A549 (cell line): ENCODE results near the gene ZNF70. TPM values are rescaled to one million over a fixed set of nuclear protein-coding genes. Genes with fewer than 3 reads are reported as not detected.

Experiments used
- ATAC-seq, 2 experiments: fragments of 200-7000 bp in 1 of 2; fragments of >200 bp in 1 of 2; cut with Nextera tagmentation in 1 of 2; cut with Tn5 transposase in 1 of 2; 3 replicates each; pipeline versions ENCODE4 v1.8.0 to v1.9.1; 2018 to 2020; ENCODE audit warnings: mild to moderate bottlenecking in 1 of 2, moderate library complexity in 1 of 2
- CTCF ChIA-PET: fragments of 300-600 bp; sonication (Branson Sonifier 250); formaldehyde crosslinking; extraction: SDS; loops from one replicate; lab custom pipeline; 2021; ENCODE audit warnings: antibody characterized with exemption, inconsistent platforms; lab: Yijun Ruan, JAX
- POLR2A ChIA-PET: fragments of 350-600 bp; formaldehyde crosslinking; extraction: SDS; loops from one replicate; lab custom pipeline; 2021; ENCODE audit warnings: antibody characterized with exemption, inconsistent platforms; lab: Yijun Ruan, JAX
- DNase-seq, 2 experiments: peaks; one replicate each; pipeline versions ENCODE4 v3.0.0 to v3.0.0-alpha.2; 2011 to 2016; ENCODE audit warnings: low read depth in 1 of 2, low spot score in 1 of 2
- FAIRE-seq: peaks from 2 replicates; lab custom pipeline; 2011; peaks lifted over from hg19 to GRCh38; lab: Jason Lieb, UNC
- H3K27ac ChIP-seq, 2 experiments: fragments of >200 bp; sonication (Bioruptor Twin); formaldehyde crosslinking; 3 replicates each; pipeline ENCODE4 v1.5.1; 2016 to 2017
- H3K4me1 ChIP-seq: fragments of >200 bp; sonication (Bioruptor Twin); formaldehyde crosslinking; 3 replicates; pipeline ENCODE4 v1.6.1; 2016
- H3K4me2 ChIP-seq: fragments of >200 bp; sonication (Bioruptor Twin); formaldehyde crosslinking; 3 replicates; pipeline ENCODE4 v1.6.1; 2016
- H3K4me3 ChIP-seq: fragments of >200 bp; sonication (Bioruptor Twin); formaldehyde crosslinking; 3 replicates; pipeline ENCODE4 v1.5.1; 2016
- H3K9me3 ChIP-seq: fragments of >200 bp; sonication (Bioruptor Twin); formaldehyde crosslinking; 3 replicates; pipeline ENCODE4 v1.6.1; 2016
- BCL3 ChIP-seq: fragments of >200 bp; sonication (Bioruptor Twin); formaldehyde crosslinking; IDR thresholded peaks from 3 replicates; pipeline ENCODE4 v1.6.1; 2016
- BHLHE40 ChIP-seq: IDR thresholded peaks from 2 replicates; pipeline ENCODE4 v1.6.1; 2012; ENCODE audit warnings: low read depth, low read length, inconsistent platforms
- CBX8 ChIP-seq: fragments of 200-600 bp; sonication (generic); IDR thresholded peaks from 2 replicates; pipeline ENCODE4 v1.6.1; 2016
- CTCF ChIP-seq: fragments of >200 bp; sonication (Bioruptor Twin); formaldehyde crosslinking; IDR thresholded peaks from 3 replicates; pipeline ENCODE4 v1.5.1; 2016
- E2F6 ChIP-seq: IDR thresholded peaks from 2 replicates; pipeline ENCODE4 v1.6.1; 2012; ENCODE audit warnings: low read depth, borderline replicate concordance
- ESRRA ChIP-seq: fragments of 150-350 bp; IDR thresholded peaks from 2 replicates; pipeline ENCODE4 v1.6.1; 2014; ENCODE audit warnings: mild to moderate bottlenecking, low read length, borderline replicate concordance
- FOSL2 ChIP-seq, 2 experiments: fragments of 450-650 bp in 1 of 2; fragments of >200 bp in 1 of 2; sonication (Bioruptor Twin) in 1 of 2; formaldehyde crosslinking; IDR thresholded peaks; 2 replicates each; pipeline versions ENCODE4 v1.5.0 to v1.6.1; 2016 to 2020; ENCODE audit warnings: mild to moderate bottlenecking in 1 of 2, moderate library complexity in 1 of 2
- HOXB13 ChIP-seq: fragments of 250-450 bp; sonication (Bioruptor Pico); IDR thresholded peaks from 2 replicates; pipeline ENCODE4 v1.5.0; 2020; ENCODE audit warnings: low read depth, mild to moderate bottlenecking, moderate library complexity
- HOXB5 ChIP-seq: fragments of 250-450 bp; sonication (Bioruptor Pico); IDR thresholded peaks from 2 replicates; pipeline ENCODE4 v1.5.0; 2020; ENCODE audit warnings: mild to moderate bottlenecking, moderate library complexity
- JUN ChIP-seq, 2 experiments: fragments of >200 bp; sonication (Bioruptor Twin); formaldehyde crosslinking; IDR thresholded peaks; 2 replicates in 1 of 2; 3 replicates in 1 of 2; pipeline ENCODE4 v1.6.1; 2016 to 2017
- JUNB ChIP-seq: fragments of >200 bp; sonication (Bioruptor Twin); formaldehyde crosslinking; IDR thresholded peaks from 2 replicates; pipeline ENCODE4 v1.6.1; 2016
- MAFK ChIP-seq: fragments of 450-650 bp; IDR thresholded peaks from 2 replicates; pipeline ENCODE4 v1.6.1; 2014; ENCODE audit not compliant: partially characterized antibody
- MAZ ChIP-seq: fragments of 150-350 bp; IDR thresholded peaks from 2 replicates; pipeline ENCODE4 v1.6.1; 2014; ENCODE audit warnings: antibody characterized with exemption, low read depth, low read length, borderline replicate concordance
- NFE2L2 ChIP-seq: fragments of 150-350 bp; conservative IDR thresholded peaks from 2 replicates; pipeline ENCODE4 v1.6.1; 2014; ENCODE audit warnings: low read length
- NPAS2 ChIP-seq: fragments of 250-450 bp; sonication (Bioruptor Pico); IDR thresholded peaks from 2 replicates; pipeline ENCODE4 v1.8.0; 2022; ENCODE audit warnings: mild to moderate bottlenecking, moderate library complexity, borderline replicate concordance
- NR3C1 ChIP-seq: fragments of >200 bp; sonication (Bioruptor Twin); formaldehyde crosslinking; IDR thresholded peaks from 3 replicates; pipeline ENCODE4 v1.6.1; 2017
- PHF8 ChIP-seq: fragments of 200-600 bp; sonication (generic); IDR thresholded peaks from 2 replicates; pipeline ENCODE4 v1.6.1; 2016; ENCODE audit warnings: low read depth, mild to moderate bottlenecking, antibody characterized with exemption, moderate library complexity, borderline replicate concordance
- RAD21 ChIP-seq, 2 experiments: fragments of >200 bp in 1 of 2; sonication (Bioruptor Twin) in 1 of 2; formaldehyde crosslinking in 1 of 2; IDR thresholded peaks in 1 of 2; conservative IDR thresholded peaks in 1 of 2; 2 replicates in 1 of 2; 3 replicates in 1 of 2; pipeline ENCODE4 v1.6.1; 2012 to 2018; ENCODE audit warnings: inconsistent platforms in 1 of 2
- RARB ChIP-seq: fragments of 250-450 bp; sonication (Bioruptor Pico); IDR thresholded peaks from 2 replicates; pipeline ENCODE4 v1.8.0; 2021; ENCODE audit warnings: mild to moderate bottlenecking, moderate library complexity
- RCOR1 ChIP-seq: fragments of 150-350 bp; IDR thresholded peaks from 2 replicates; pipeline ENCODE4 v1.6.1; 2014; ENCODE audit warnings: antibody characterized with exemption, low read length, low read depth
- REST ChIP-seq: fragments of 200-600 bp; sonication (generic); IDR thresholded peaks from 2 replicates; pipeline ENCODE4 v1.6.1; 2016; ENCODE audit warnings: antibody characterized with exemption, mild to moderate bottlenecking, moderate library complexity
- TP53 ChIP-seq: fragments of 250-450 bp; sonication (Bioruptor Pico); IDR thresholded peaks from 2 replicates; pipeline ENCODE4 v1.5.0; 2021; ENCODE audit warnings: mild to moderate bottlenecking, moderate library complexity
- ZFP36 ChIP-seq: fragments of 450-650 bp; IDR thresholded peaks from 2 replicates; pipeline ENCODE4 v1.6.1; 2014; ENCODE audit warnings: borderline replicate concordance; ENCODE audit not compliant: partially characterized antibody
- WGBS: methylation state at CpG from one replicate; pipeline ENCODE4 v1.1.6; 2017; ENCODE audit errors: missing lambda C conversion rate; 5-methylcytosine and 5-hydroxymethylcytosine counted together
- polyA plus RNA-seq, 4 experiments: library from polyadenylated mRNA; depleted of rRNA in 3 of 4; stranded (reverse); fragments of >200 nt; fragmentation: RNase III in 1 of 4; extraction: RNeasy Plus Mini Kit Qiagen cat#74134 plus additional on column Dnase treatment in 1 of 4; gene quantifications; 2 replicates in 3 of 4; 3 replicates in 1 of 4; pipeline ENCODE4 v1.2.3, GENCODE V29; 2011 to 2017
- TF ChIP-seq, protein P1 (sequence below): IDR thresholded peaks from 2 replicates; pipeline ENCODE4 v1.6.1; 2012
- TF ChIP-seq, protein P2 (sequence below): fragments of 250-450 bp; sonication (Bioruptor Pico); IDR thresholded peaks from 2 replicates; pipeline ENCODE4 v1.5.0; 2020; ENCODE audit warnings: low read depth, mild to moderate bottlenecking, moderate library complexity

The ZNF70 gene
- polyA plus RNA-seq, 2 of the 4 experiments (the other 2 are of a cell fraction): 0.88 to 1.2 TPM

GRCh38 chr22:23781511-23782183 lies 30.7 kb upstream of the ZNF70 start:
- Histone ChIP-seq H3K4me1 (peaks cover 31% of the 10 kb centered on the region), H3K4me3 (no peak overlapping the region), H3K27ac (peak overlapping the region in 1 of 2 experiments; percentile 66; a peak in 4 of 6 replicates), H3K4me2 (peak overlapping the region; percentile 50), H3K9me3 (no peaks in the 10 kb centered on the region)
- TF ChIP-seq, protein P1, sequence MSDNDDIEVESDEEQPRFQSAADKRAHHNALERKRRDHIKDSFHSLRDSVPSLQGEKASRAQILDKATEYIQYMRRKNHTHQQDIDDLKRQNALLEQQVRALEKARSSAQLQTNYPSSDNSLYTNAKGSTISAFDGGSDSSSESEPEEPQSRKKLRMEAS: peak; percentile 64
- no peak for TF ChIP-seq NR3C1
- peak; percentile 29 to 37 for DNase-seq
- ChIA-PET CTCF (interaction anchor here (1.0 to 1.1 kb wide), 2 partner anchors 13 to 68 kb away, joined by 4 read pairs; no protein-coding TSS in a partner anchor), POLR2A (no interaction called here)
- peak; percentile 67 to 74 for ATAC-seq
- WGBS: 39% methylated on average over 11 of the region's 14 CpGs
- no peak for FAIRE-seq

GRCh38 chr22:23781065-23781464 lies 30.2 kb upstream of the ZNF70 start:
- peak overlapping the region in 1 of 2 experiments; percentile 66; a peak in 3 of 6 replicates for H3K27ac ChIP-seq
- H3K4me1 ChIP-seq: peaks cover 27% of the 10 kb centered on the region
- ChIA-PET CTCF (interaction anchor here (1.0 to 1.1 kb wide), 2 partner anchors 12 to 68 kb away, joined by 4 read pairs; no protein-coding TSS in a partner anchor), POLR2A (no interaction called here)
- no peak for DNase-seq
- H3K9me3 ChIP-seq: no peaks in the 10 kb centered on the region
- TF ChIP-seq NFE2L2 (no peak), ESRRA (no peak), TP53 (no peak), RARB (CRISPR knock-in tag) (no peak), BCL3 (no peak), CBX8 (no peak), NPAS2 (CRISPR knock-in tag) (no peak), MAFK (no peak), HOXB13 (no peak), MAZ (no peak)
- TF ChIP-seq, protein P2, sequence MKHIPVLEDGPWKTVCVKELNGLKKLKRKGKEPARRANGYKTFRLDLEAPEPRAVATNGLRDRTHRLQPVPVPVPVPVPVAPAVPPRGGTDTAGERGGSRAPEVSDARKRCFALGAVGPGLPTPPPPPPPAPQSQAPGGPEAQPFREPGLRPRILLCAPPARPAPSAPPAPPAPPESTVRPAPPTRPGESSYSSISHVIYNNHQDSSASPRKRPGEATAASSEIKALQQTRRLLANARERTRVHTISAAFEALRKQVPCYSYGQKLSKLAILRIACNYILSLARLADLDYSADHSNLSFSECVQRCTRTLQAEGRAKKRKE: no peak
- H3K4me2 ChIP-seq: peak overlapping the region; percentile 50
- 95% methylated on average over 3 of the region's 15 CpGs for WGBS
- no peak overlapping the region for H3K4me3 ChIP-seq
- ATAC-seq: no peak
- no peak for FAIRE-seq

DNA sequence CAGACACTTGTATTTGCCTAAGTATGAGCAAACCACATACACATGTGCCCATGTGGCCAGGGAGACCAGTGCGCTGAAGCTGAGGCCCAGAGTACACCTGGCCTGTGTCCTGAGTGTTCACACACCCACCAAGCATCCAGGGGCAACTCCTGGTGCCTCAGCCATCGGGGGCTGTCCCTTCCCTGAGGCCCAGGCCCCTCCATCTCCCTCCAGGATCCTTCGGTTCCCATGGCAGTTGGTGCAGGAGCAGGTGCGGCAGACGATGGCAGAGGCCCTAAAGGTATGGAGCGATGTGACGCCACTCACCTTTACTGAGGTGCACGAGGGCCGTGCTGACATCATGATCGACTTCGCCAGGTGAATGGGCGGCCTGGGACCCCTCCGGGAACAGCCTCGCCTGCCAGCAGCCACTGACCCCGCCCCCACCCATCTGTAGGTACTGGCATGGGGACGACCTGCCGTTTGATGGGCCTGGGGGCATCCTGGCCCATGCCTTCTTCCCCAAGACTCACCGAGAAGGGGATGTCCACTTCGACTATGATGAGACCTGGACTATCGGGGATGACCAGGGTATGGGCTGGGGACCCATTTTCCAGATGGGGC lies 29.3 kb upstream of the ZNF70 start:
- ChIA-PET CTCF (no interaction called here), POLR2A (no interaction called here)
- FAIRE-seq (no peak), DNase-seq (no peak), ATAC-seq (no peak)
- WGBS: 83% methylated on average over 14 of the region's 20 CpGs
- Histone ChIP-seq H3K27ac (no peak overlapping the region), H3K4me3 (no peak overlapping the region), H3K4me2 (no peak overlapping the region), H3K9me3 (no peaks in the 10 kb centered on the region), H3K4me1 (peaks cover 27% of the 10 kb centered on the region)
- TF ChIP-seq JUNB (no peak), HOXB5 (no peak), JUN (IDR thresholded peaks at IDR 0.05) (no peak), E2F6 (no peak), CTCF (no peak), PHF8 (no peak), ZFP36 (no peak), RCOR1 (no peak), REST (no peak), FOSL2 (IDR thresholded peaks at IDR 0.05) (no peak), FOSL2 (CRISPR knock-in tag; IDR thresholded peaks at IDR 0.05) (no peak), RAD21 (conservative IDR thresholded peaks at IDR 0.05 in 1 of 2, IDR thresholded peaks at IDR 0.05 in 1 of 2) (no peak), BHLHE40 (no peak)
